Measurements from ENCODE around the gene ARHGAP15. TPM values are rescaled to one million over a fixed set of nuclear protein-coding genes. Genes with fewer than 3 reads are reported as not detected.

ARHGAP15 gene
- total RNA-seq, 3 donors from 2014 or later: 5.3 to 8.2 (median 5.8) TPM

DNA sequence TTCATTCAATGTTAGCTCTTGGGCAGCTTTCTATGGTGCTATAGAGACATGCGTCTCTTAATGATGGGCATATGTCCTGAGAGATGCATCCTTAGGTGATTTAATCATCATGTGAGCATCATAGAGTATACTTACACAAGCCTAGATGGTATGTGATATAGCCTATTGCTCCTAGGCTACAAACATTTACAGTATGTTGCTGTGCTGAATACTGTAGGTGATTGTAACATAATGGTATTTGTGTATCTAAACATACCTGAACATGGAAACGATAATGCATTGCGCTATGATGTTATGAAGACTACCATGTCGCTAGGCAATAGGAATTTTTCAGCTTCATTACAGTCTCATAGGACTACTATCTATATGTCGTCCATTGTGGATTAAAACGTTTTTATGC is 89.4 kb downstream of the ARHGAP15 start:
- no peaks in the 10 kb centered on the region for H3K9me3 ChIP-seq
- ATAC-seq: no peak

DNA sequence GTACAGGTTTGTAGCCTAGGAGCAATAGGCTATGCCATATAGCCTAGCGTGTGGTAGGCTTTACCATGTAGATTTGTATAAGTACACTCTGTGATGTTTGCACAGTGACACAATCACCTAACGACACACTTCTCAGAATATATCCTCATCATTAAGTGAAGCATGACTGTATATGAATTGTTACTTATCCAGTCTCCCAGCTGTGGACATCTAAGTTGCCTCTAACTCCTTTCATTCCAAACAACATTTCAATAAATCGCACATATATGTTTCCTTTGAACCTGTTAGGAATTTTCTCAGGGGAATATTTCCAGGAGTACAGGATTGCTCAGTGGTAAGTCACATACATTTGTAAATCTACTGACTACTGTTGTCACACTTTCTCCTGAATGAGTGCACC is 90.0 kb downstream of the ARHGAP15 start:
- H3K4me3 ChIP-seq: no peak overlapping the region
- peak; percentile 22 for ATAC-seq
- no peaks in the 10 kb centered on the region for H3K36me3 ChIP-seq (ENCODE audit: low read depth)
- no peaks in the 10 kb centered on the region for H3K4me1 ChIP-seq (ENCODE audit: low read depth)
- TF ChIP-seq, protein P1, sequence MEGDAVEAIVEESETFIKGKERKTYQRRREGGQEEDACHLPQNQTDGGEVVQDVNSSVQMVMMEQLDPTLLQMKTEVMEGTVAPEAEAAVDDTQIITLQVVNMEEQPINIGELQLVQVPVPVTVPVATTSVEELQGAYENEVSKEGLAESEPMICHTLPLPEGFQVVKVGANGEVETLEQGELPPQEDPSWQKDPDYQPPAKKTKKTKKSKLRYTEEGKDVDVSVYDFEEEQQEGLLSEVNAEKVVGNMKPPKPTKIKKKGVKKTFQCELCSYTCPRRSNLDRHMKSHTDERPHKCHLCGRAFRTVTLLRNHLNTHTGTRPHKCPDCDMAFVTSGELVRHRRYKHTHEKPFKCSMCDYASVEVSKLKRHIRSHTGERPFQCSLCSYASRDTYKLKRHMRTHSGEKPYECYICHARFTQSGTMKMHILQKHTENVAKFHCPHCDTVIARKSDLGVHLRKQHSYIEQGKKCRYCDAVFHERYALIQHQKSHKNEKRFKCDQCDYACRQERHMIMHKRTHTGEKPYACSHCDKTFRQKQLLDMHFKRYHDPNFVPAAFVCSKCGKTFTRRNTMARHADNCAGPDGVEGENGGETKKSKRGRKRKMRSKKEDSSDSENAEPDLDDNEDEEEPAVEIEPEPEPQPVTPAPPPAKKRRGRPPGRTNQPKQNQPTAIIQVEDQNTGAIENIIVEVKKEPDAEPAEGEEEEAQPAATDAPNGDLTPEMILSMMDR (IDR thresholded peaks at IDR 0.05): no peak
- no peak for DNase-seq
- intact Hi-C loops (cut with DNase I, micrococcal nuclease): no loop called here
- no peaks in the 10 kb centered on the region for H3K9me3 ChIP-seq

More for the DNA sequence above, 89.4 kb downstream of the ARHGAP15 start:
- DNase-seq: no peak
- Histone ChIP-seq H3K4me3 (no peak overlapping the region), H3K4me1 (ENCODE audit: low read depth) (no peaks in the 10 kb centered on the region), H3K36me3 (ENCODE audit: low read depth) (no peaks in the 10 kb centered on the region)
- intact Hi-C loops (cut with DNase I, micrococcal nuclease): no loop called here
- TF ChIP-seq, protein P1 (IDR thresholded peaks at IDR 0.05): no peak

DNA sequence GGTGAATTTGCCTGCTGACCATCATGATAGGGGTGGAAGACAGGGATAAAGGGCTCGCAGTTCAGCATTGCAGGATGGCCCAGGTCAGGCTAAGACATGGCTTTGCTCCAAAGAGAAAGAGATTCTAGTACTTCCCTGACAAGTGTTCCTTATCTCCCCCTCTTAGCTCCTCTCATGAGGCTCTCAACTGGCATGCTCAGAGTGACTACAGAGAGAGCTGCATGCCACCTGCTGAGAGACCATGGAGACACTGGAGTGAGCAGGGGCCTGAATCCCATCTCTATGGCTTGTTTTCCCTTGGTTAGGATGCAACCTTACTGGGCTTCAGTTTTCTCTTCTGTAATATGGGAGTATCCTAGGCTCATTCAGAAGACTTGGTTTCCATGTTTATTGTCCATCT is 94.3 kb downstream of the ARHGAP15 start:
- no peak for DNase-seq
- no peaks in the 10 kb centered on the region for H3K4me1 ChIP-seq (ENCODE audit: low read depth)
- no peak for ATAC-seq
- H3K9me3 ChIP-seq: no peaks in the 10 kb centered on the region
- H3K36me3 ChIP-seq (ENCODE audit: low read depth): no peaks in the 10 kb centered on the region
- intact Hi-C loops (cut with DNase I, micrococcal nuclease): no loop called here
- H3K4me3 ChIP-seq: no peak overlapping the region
- TF ChIP-seq, protein P1 (IDR thresholded peaks at IDR 0.05): no peak

DNA sequence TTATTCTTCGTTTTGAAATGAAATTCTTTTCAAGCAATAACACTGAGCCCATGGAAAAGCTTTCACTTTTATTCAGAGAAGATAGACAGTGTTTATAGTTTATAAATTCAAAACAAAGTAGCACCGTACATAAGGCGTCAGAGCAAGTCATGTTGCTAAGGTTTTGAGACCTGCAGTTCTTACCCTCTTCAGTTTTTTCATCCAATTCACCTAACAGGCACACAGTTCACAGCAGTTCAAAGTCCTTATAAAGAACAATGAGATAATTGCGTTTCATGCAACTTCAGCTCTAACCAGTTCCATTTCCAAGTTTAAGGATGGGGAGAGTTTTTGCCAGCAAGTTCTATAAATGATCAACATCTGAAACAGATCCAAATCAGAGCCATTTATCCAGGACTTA is 96.7 kb downstream of the ARHGAP15 start:
- Histone ChIP-seq H3K4me1 (ENCODE audit: low read depth) (no peaks in the 10 kb centered on the region), H3K4me3 (no peak overlapping the region), H3K9me3 (no peaks in the 10 kb centered on the region), H3K36me3 (ENCODE audit: low read depth) (no peaks in the 10 kb centered on the region)
- TF ChIP-seq, protein P1 (IDR thresholded peaks at IDR 0.05): no peak
- ATAC-seq (no peak), DNase-seq (no peak)
- intact Hi-C loops (cut with DNase I, micrococcal nuclease): no loop called here

DNA sequence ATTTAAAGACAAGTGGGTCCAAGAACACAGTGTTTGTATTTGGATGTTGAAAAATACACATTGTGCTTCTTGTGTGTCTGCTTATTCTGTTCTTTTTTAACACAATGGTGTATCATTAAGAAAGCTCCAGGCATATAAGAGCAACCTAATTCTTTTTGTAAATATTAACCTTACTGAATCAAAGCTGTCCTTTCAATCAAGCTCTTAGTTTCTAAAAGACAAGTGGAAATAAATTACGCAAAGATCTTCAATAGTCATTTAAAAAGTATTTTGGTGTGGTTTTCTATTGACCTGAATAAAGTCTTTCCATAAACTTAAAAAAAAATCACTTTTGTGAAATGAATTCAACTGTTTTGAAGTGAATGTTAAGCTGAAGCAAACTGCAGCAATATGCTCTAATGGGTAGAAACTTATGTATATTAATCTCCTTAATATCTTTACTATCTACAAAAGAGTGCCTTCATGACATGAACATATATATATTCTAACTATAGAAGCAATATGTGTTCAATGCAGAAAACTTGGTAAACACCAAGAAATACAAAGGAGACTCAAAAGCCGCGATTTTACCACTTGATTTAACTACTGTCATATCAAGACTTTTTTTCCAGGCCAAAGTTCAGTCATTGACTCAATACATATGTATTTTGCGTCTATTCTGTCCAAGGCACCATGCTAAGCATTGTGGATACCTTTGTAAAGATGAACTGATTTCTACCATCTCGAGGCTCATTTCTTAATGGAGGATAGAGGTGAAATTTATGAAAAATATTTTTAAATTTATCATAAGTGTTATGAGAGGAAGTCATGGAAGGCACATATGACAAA is 97.7 kb downstream of the ARHGAP15 start:
- H3K36me3 ChIP-seq (ENCODE audit: low read depth): no peaks in the 10 kb centered on the region
- no peaks in the 10 kb centered on the region for H3K9me3 ChIP-seq
- DNase-seq: no peak
- ATAC-seq: no peak
- intact Hi-C loops (cut with DNase I, micrococcal nuclease): no loop called here
- no peaks in the 10 kb centered on the region for H3K4me1 ChIP-seq (ENCODE audit: low read depth)
- H3K4me3 ChIP-seq: no peak overlapping the region
- TF ChIP-seq, protein P1 (IDR thresholded peaks at IDR 0.05): no peak
